ENCODE results near the gene ZBTB46.

GRCh38 chr20:63706852-63707557 lies 124.1 kb downstream of the ZBTB46 start:
- TF ChIP-seq CTCF (conservative IDR thresholded peaks at IDR 0.05), result no peak; the same call in 1 of the 2 replicates
- no peak for TF ChIP-seq ZFX (IDR thresholded peaks at IDR 0.05)

Measured in C4-2B (cell line).